Right forelimb (tissue), 1 donor: ENCODE results near the gene RABGAP1.
"Not testable (repeated sequence)": the region's sequence is repeated elsewhere in the genome, so short reads cannot be mapped to it uniquely, and the experiment has no call there.

ENCODE experiments used
- DNase-seq: peaks from one replicate; pipeline ENCODE4 v3.0.0-alpha.2; 2018

The RABGAP1 gene

GRCh38 chr9:122940749-122941581 lies at the start of gene RABGAP1:
RABGAP1 (plus strand) TSS chr9:122941020; CDS start chr9:122957060, 16,040 bp downstream.
- peak; percentile 98 for DNase-seq

- no peak for DNase-seq
Observed at GRCh38 chr9:122897969-122898368, 42.9 kb upstream of the RABGAP1 start.

- DNase-seq: no peak
Observed at GRCh38 chr9:122900791-122901190, 40.0 kb upstream of the RABGAP1 start.

GRCh38 chr9:122904466-122904822 lies 36.4 kb upstream of the RABGAP1 start:
- no peak for DNase-seq

- peak; percentile 99 for DNase-seq
Observed at GRCh38 chr9:122904823-122905710, 35.8 kb upstream of the RABGAP1 start, which contains the start of gene RC3H2. RC3H2 (minus strand) TSS chr9:122905359; CDS start chr9:122897509, 7,850 bp downstream.

GRCh38 chr9:122906122-122906521 lies 34.7 kb upstream of the RABGAP1 start:
- DNase-seq: not testable (repeated sequence)

GRCh38 chr9:122912671-122912963 lies 28.2 kb upstream of the RABGAP1 start:
- no peak for DNase-seq

- peak; percentile 83 for DNase-seq
Observed at GRCh38 chr9:122912964-122913673, 27.7 kb upstream of the RABGAP1 start, which contains the start of gene ZBTB6. ZBTB6 (minus strand) TSS chr9:122913323; CDS start chr9:122912072, 1,251 bp downstream.

- no peak for DNase-seq
Observed at GRCh38 chr9:122918310-122918709, 22.5 kb upstream of the RABGAP1 start.

- no peak for DNase-seq
Observed at GRCh38 chr9:122922713-122923112, 18.1 kb upstream of the RABGAP1 start.

GRCh38 chr9:122923947-122924346 lies 16.9 kb upstream of the RABGAP1 start:
- no peak for DNase-seq

- no peak for DNase-seq
Observed at GRCh38 chr9:122929796-122930354, 10.9 kb upstream of the RABGAP1 start.

GRCh38 chr9:122930541-122931225 lies 10.1 kb upstream of the RABGAP1 start:
- DNase-seq: no peak

- DNase-seq: peak; percentile 93
Observed at GRCh38 chr9:122931226-122932121, 9.3 kb upstream of the RABGAP1 start, which contains the start of gene ZBTB26. ZBTB26 (minus strand) TSS chr9:122931512; CDS start chr9:122919934, 11,578 bp downstream.

- no peak for DNase-seq
Observed at GRCh38 chr9:122936464-122936863, 4.4 kb upstream of the RABGAP1 start.

GRCh38 chr9:122936883-122937282 lies 3.9 kb upstream of the RABGAP1 start:
- no peak for DNase-seq

- no peak for DNase-seq
Observed at GRCh38 chr9:122939601-122940000, 1.2 kb upstream of the RABGAP1 start.

GRCh38 chr9:122940454-122940748 lies 419 bp upstream of the RABGAP1 start:
- DNase-seq: no peak

- no peak for DNase-seq
Observed at GRCh38 chr9:122941582-122942234, 888 bp downstream of the RABGAP1 start.
